Body of pancreas (tissue), 4 donors: ENCODE measurements around the gene LENG9.
A peak's percentile ranks its signal among the peaks of the same experiment; 100 is the strongest.

Experiments used
- CTCF ChIP-seq, 7 experiments: fragments of 450-650 bp in 4 of 7; fragments of 200-600 bp in 3 of 7; sonication (generic) in 3 of 7; IDR thresholded peaks; one replicate each; pipeline ENCODE4 v1.5.1; 2016 to 2019; ENCODE audit warnings: antibody characterized with exemption in 7 of 7
- POLR2A ChIP-seq, 3 donors: fragments of 450-650 bp; IDR thresholded peaks; one replicate each; pipeline ENCODE4 v1.6.1; 2016; ENCODE audit warnings: antibody characterized with exemption in 3 of 3, mild to moderate bottlenecking in 2 of 3

- TF ChIP-seq CTCF (IDR thresholded peaks at IDR 0.05) (peak in 2 of 7 experiments; percentile 3 to 20), POLR2A (IDR thresholded peaks at IDR 0.05) (peak; percentile 5 to 56 (median 55))
These were observed 32.2 kb downstream of the LENG9 start for GRCh38 chr19:54431255-54431838.
